Muscle layer of duodenum (tissue), 2 donors: ENCODE data around the gene FARP1.

Experiments used
- H3K27ac ChIP-seq: one replicate; pipeline ENCODE4 v1.7.0; 2013; ENCODE audit warnings: mild to moderate bottlenecking, low read length
- H3K27me3 ChIP-seq: one replicate; pipeline ENCODE4 v1.7.0; 2013; ENCODE audit warnings: low read depth, mild to moderate bottlenecking, control low read depth, low read length
- H3K36me3 ChIP-seq, 2 donors: one replicate each; pipeline ENCODE4 v1.7.0; 2013; ENCODE audit warnings: low read length in 2 of 2, control low read depth in 1 of 2, mild to moderate bottlenecking in 1 of 2; ENCODE audit not compliant: insufficient read depth in 2 of 2, control insufficient read depth in 1 of 2
- H3K4me1 ChIP-seq, 2 donors: one replicate each; pipeline ENCODE4 v1.7.0; 2013; ENCODE audit warnings: low read length in 2 of 2, mild to moderate bottlenecking in 2 of 2, control low read depth in 1 of 2, moderate library complexity in 1 of 2; ENCODE audit not compliant: insufficient read depth in 2 of 2, control insufficient read depth in 1 of 2
- H3K4me3 ChIP-seq, 2 donors: one replicate each; pipeline ENCODE4 v1.7.0; 2013; ENCODE audit warnings: low read length in 2 of 2, low read depth in 1 of 2, mild to moderate bottlenecking in 1 of 2
- H3K9me3 ChIP-seq, 2 donors: one replicate each; pipeline ENCODE4 v1.7.0; 2013; ENCODE audit warnings: low read length in 2 of 2, control low read depth in 1 of 2, mild to moderate bottlenecking in 1 of 2; ENCODE audit not compliant: control insufficient read depth in 1 of 2
- donor health status: healthy.

The FARP1 gene

GRCh38 chr13:98346904-98347636, 204.2 kb downstream of the FARP1 start:
- no peaks in the 10 kb centered on the region for H3K36me3 ChIP-seq
- no peaks in the 10 kb centered on the region for H3K27me3 ChIP-seq
- H3K9me3 ChIP-seq: no peaks in the 10 kb centered on the region
- H3K4me1 ChIP-seq: no peaks in the 10 kb centered on the region
- no peak overlapping the region for H3K27ac ChIP-seq
- H3K4me3 ChIP-seq: no peak overlapping the region

- no peak overlapping the region for H3K27ac ChIP-seq
- no peaks in the 10 kb centered on the region for H3K4me1 ChIP-seq
Observed at GRCh38 chr13:98347756-98348155, 204.9 kb downstream of the FARP1 start.

GRCh38 chr13:98348466-98349200, 205.7 kb downstream of the FARP1 start:
- Histone ChIP-seq H3K27ac (no peak overlapping the region), H3K4me3 (no peak overlapping the region), H3K9me3 (no peaks in the 10 kb centered on the region), H3K36me3 (no peaks in the 10 kb centered on the region), H3K4me1 (no peaks in the 10 kb centered on the region), H3K27me3 (no peaks in the 10 kb centered on the region)

More at GRCh38 chr13:98347756-98348155, 204.9 kb downstream of the FARP1 start:
- H3K36me3 ChIP-seq: no peaks in the 10 kb centered on the region
- no peaks in the 10 kb centered on the region for H3K27me3 ChIP-seq
- no peak overlapping the region for H3K4me3 ChIP-seq
- H3K9me3 ChIP-seq: no peaks in the 10 kb centered on the region

GRCh38 chr13:98349731-98350305, 206.9 kb downstream of the FARP1 start:
- Histone ChIP-seq H3K4me1 (no peaks in the 10 kb centered on the region), H3K27ac (no peak overlapping the region), H3K9me3 (no peaks in the 10 kb centered on the region), H3K27me3 (no peaks in the 10 kb centered on the region), H3K36me3 (no peaks in the 10 kb centered on the region), H3K4me3 (no peak overlapping the region)

- Histone ChIP-seq H3K27ac (no peak overlapping the region), H3K4me1 (no peaks in the 10 kb centered on the region), H3K36me3 (no peaks in the 10 kb centered on the region), H3K9me3 (no peaks in the 10 kb centered on the region), H3K4me3 (no peak overlapping the region), H3K27me3 (no peaks in the 10 kb centered on the region)
Observed at GRCh38 chr13:98350746-98351330, 207.9 kb downstream of the FARP1 start.

GRCh38 chr13:98351636-98352035, 208.7 kb downstream of the FARP1 start:
- Histone ChIP-seq H3K4me1 (no peaks in the 10 kb centered on the region), H3K9me3 (no peaks in the 10 kb centered on the region), H3K4me3 (no peak overlapping the region), H3K27ac (no peak overlapping the region), H3K27me3 (no peaks in the 10 kb centered on the region), H3K36me3 (no peaks in the 10 kb centered on the region)

GRCh38 chr13:98352226-98352625, 209.3 kb downstream of the FARP1 start:
- Histone ChIP-seq H3K4me3 (no peak overlapping the region), H3K4me1 (no peaks in the 10 kb centered on the region), H3K9me3 (no peaks in the 10 kb centered on the region), H3K27ac (no peak overlapping the region), H3K36me3 (no peaks in the 10 kb centered on the region), H3K27me3 (no peaks in the 10 kb centered on the region)

- no peaks in the 10 kb centered on the region for H3K27me3 ChIP-seq
- no peak overlapping the region for H3K27ac ChIP-seq
- H3K36me3 ChIP-seq: no peaks in the 10 kb centered on the region
- H3K4me3 ChIP-seq: no peak overlapping the region
- no peaks in the 10 kb centered on the region for H3K9me3 ChIP-seq
- H3K4me1 ChIP-seq: no peaks in the 10 kb centered on the region
Observed at GRCh38 chr13:98353750-98354149, 210.9 kb downstream of the FARP1 start.

GRCh38 chr13:98358937-98359336, 216.0 kb downstream of the FARP1 start:
- no peak overlapping the region for H3K27ac ChIP-seq
- no peaks in the 10 kb centered on the region for H3K36me3 ChIP-seq
- no peaks in the 10 kb centered on the region for H3K9me3 ChIP-seq
- no peaks in the 10 kb centered on the region for H3K27me3 ChIP-seq
- H3K4me3 ChIP-seq: no peak overlapping the region
- no peaks in the 10 kb centered on the region for H3K4me1 ChIP-seq

GRCh38 chr13:98360545-98360944, 217.7 kb downstream of the FARP1 start:
- Histone ChIP-seq H3K9me3 (no peaks in the 10 kb centered on the region), H3K27me3 (no peaks in the 10 kb centered on the region), H3K36me3 (no peaks in the 10 kb centered on the region), H3K4me3 (no peak overlapping the region), H3K27ac (no peak overlapping the region), H3K4me1 (no peaks in the 10 kb centered on the region)

- H3K4me1 ChIP-seq: no peaks in the 10 kb centered on the region
- H3K9me3 ChIP-seq: no peaks in the 10 kb centered on the region
- H3K27ac ChIP-seq: no peak overlapping the region
Observed at GRCh38 chr13:98363326-98363725, 220.4 kb downstream of the FARP1 start.

More at GRCh38 chr13:98363326-98363725, 220.4 kb downstream of the FARP1 start:
- Histone ChIP-seq H3K36me3 (peaks cover 0 to under 1% of the 10 kb centered on the region in 2 donors), H3K4me3 (no peak overlapping the region), H3K27me3 (no peaks in the 10 kb centered on the region)
